ENCODE data around the gene GATD1. TPM values are rescaled to one million over a fixed set of nuclear protein-coding genes. Genes with fewer than 3 reads are reported as not detected.

Gene GATD1
- total and polyA plus RNA-seq, 2 donors (not counting 1 experiment from before 2014, with no cell fraction given) = 14.7 to 20.3 TPM

GRCh38 chr11:815675-816432 is 38.6 kb upstream of the GATD1 start:
- H3K36me3 ChIP-seq (ENCODE audit: control insufficient read depth, insufficient read depth, low read length) = peaks cover 24% of the 10 kb centered on the region
- H3K9me3 ChIP-seq (ENCODE audit: control insufficient read depth, insufficient read depth, low read depth, low read length) = no peaks in the 10 kb centered on the region
- no peak overlapping the region for H3K4me2 ChIP-seq (ENCODE audit: extremely low read depth, insufficient read depth, low read length)
- no peak overlapping the region for H2AFZ ChIP-seq (ENCODE audit: low read length)
- no peak overlapping the region for H3K9ac ChIP-seq (ENCODE audit: insufficient read depth, low read length)
- H3K4me1 ChIP-seq (ENCODE audit: control insufficient read depth, extremely low read depth, insufficient read depth, low read length) = peaks cover 18% of the 10 kb centered on the region
- H3K27ac ChIP-seq (ENCODE audit: insufficient read depth, low read length) = no peak overlapping the region
- H3K27me3 ChIP-seq (ENCODE audit: control insufficient read depth, insufficient read depth, low read length) = no peaks in the 10 kb centered on the region
- no peaks in the 10 kb centered on the region for H4K20me1 ChIP-seq (ENCODE audit: control insufficient read depth, extremely low read depth, insufficient read depth, low read length)
- TF ChIP-seq CTCF (conservative IDR thresholded peaks at IDR 0.05 in 1 of 2, IDR thresholded peaks at IDR 0.05 in 1 of 2; ENCODE audit: low read depth in 1 of 2, low read length in 2 of 2) = no peak
- TF ChIP-seq EZH2 (IDR thresholded peaks at IDR 0.05; ENCODE audit: low read length, missing control alignments) = no peak
- peaks cover 26% of the 10 kb centered on the region for H3K79me2 ChIP-seq (ENCODE audit: control insufficient read depth, insufficient read depth, low read length)
- no peak for DNase-seq (ENCODE audit: low read depth in 2 of 2)
- no peak overlapping the region for H3K4me3 ChIP-seq (replicated peaks in 1 of 4; ENCODE audit: control extremely low read depth in 1 of 4, insufficient read depth in 1 of 4, low read depth in 3 of 4, low read length in 4 of 4)

- Histone ChIP-seq H3K36me3 (ENCODE audit: control insufficient read depth, insufficient read depth, low read length) (peaks cover 24% of the 10 kb centered on the region), H3K79me2 (ENCODE audit: control insufficient read depth, insufficient read depth, low read length) (peaks cover 32% of the 10 kb centered on the region), H3K9me3 (ENCODE audit: control insufficient read depth, insufficient read depth, low read depth, low read length) (no peaks in the 10 kb centered on the region), H4K20me1 (ENCODE audit: control insufficient read depth, extremely low read depth, insufficient read depth, low read length) (no peaks in the 10 kb centered on the region), H3K9ac (ENCODE audit: insufficient read depth, low read length) (no peak overlapping the region), H3K27ac (ENCODE audit: insufficient read depth, low read length) (no peak overlapping the region), H3K4me1 (ENCODE audit: control insufficient read depth, extremely low read depth, insufficient read depth, low read length) (peaks cover 12% of the 10 kb centered on the region), H3K4me3 (replicated peaks in 1 of 4; ENCODE audit: control extremely low read depth in 1 of 4, insufficient read depth in 1 of 4, low read depth in 3 of 4, low read length in 4 of 4) (no peak overlapping the region), H2AFZ (ENCODE audit: low read length) (no peak overlapping the region), H3K4me2 (ENCODE audit: extremely low read depth, insufficient read depth, low read length) (no peak overlapping the region), H3K27me3 (ENCODE audit: control insufficient read depth, insufficient read depth, low read length) (no peaks in the 10 kb centered on the region)
- TF ChIP-seq EZH2 (IDR thresholded peaks at IDR 0.05; ENCODE audit: low read length, missing control alignments) (no peak), CTCF (conservative IDR thresholded peaks at IDR 0.05 in 1 of 2, IDR thresholded peaks at IDR 0.05 in 1 of 2; ENCODE audit: low read depth in 1 of 2, low read length in 2 of 2) (no peak)
- no peak for DNase-seq (ENCODE audit: low read depth in 2 of 2)
Measured at GRCh38 chr11:813456-814096, 36.3 kb upstream of the GATD1 start.

GRCh38 chr11:813072-813455 is 35.8 kb upstream of the GATD1 start:
- peaks cover 24% of the 10 kb centered on the region for H3K36me3 ChIP-seq (ENCODE audit: control insufficient read depth, insufficient read depth, low read length)
- DNase-seq (ENCODE audit: low read depth in 2 of 2) = no peak
- H3K4me1 ChIP-seq (ENCODE audit: control insufficient read depth, extremely low read depth, insufficient read depth, low read length) = peaks cover 11% of the 10 kb centered on the region
- no peak overlapping the region for H3K9ac ChIP-seq (ENCODE audit: insufficient read depth, low read length)
- H3K9me3 ChIP-seq (ENCODE audit: control insufficient read depth, insufficient read depth, low read depth, low read length) = no peaks in the 10 kb centered on the region
- TF ChIP-seq EZH2 (IDR thresholded peaks at IDR 0.05; ENCODE audit: low read length, missing control alignments) (no peak), CTCF (conservative IDR thresholded peaks at IDR 0.05 in 1 of 2, IDR thresholded peaks at IDR 0.05 in 1 of 2; ENCODE audit: low read depth in 1 of 2, low read length in 2 of 2) (no peak)
- H3K27me3 ChIP-seq (ENCODE audit: control insufficient read depth, insufficient read depth, low read length) = no peaks in the 10 kb centered on the region
- no peak overlapping the region for H3K4me2 ChIP-seq (ENCODE audit: extremely low read depth, insufficient read depth, low read length)
- H3K4me3 ChIP-seq (replicated peaks in 1 of 4; ENCODE audit: control extremely low read depth in 1 of 4, insufficient read depth in 1 of 4, low read depth in 3 of 4, low read length in 4 of 4) = no peak overlapping the region
- H3K79me2 ChIP-seq (ENCODE audit: control insufficient read depth, insufficient read depth, low read length) = peaks cover 36% of the 10 kb centered on the region
- no peak overlapping the region for H3K27ac ChIP-seq (ENCODE audit: insufficient read depth, low read length)
- no peaks in the 10 kb centered on the region for H4K20me1 ChIP-seq (ENCODE audit: control insufficient read depth, extremely low read depth, insufficient read depth, low read length)
- H2AFZ ChIP-seq (ENCODE audit: low read length) = no peak overlapping the region
